ENCODE data around the gene DCTN4.

Gene DCTN4

GRCh38 chr5:150706776-150707390, 51.9 kb downstream of the DCTN4 start:
- H3K4me3 ChIP-seq (ENCODE audit: low read depth, low read length): no peak overlapping the region
- no peak for DNase-seq (ENCODE audit: low read depth)
- TF ChIP-seq, protein P1, sequence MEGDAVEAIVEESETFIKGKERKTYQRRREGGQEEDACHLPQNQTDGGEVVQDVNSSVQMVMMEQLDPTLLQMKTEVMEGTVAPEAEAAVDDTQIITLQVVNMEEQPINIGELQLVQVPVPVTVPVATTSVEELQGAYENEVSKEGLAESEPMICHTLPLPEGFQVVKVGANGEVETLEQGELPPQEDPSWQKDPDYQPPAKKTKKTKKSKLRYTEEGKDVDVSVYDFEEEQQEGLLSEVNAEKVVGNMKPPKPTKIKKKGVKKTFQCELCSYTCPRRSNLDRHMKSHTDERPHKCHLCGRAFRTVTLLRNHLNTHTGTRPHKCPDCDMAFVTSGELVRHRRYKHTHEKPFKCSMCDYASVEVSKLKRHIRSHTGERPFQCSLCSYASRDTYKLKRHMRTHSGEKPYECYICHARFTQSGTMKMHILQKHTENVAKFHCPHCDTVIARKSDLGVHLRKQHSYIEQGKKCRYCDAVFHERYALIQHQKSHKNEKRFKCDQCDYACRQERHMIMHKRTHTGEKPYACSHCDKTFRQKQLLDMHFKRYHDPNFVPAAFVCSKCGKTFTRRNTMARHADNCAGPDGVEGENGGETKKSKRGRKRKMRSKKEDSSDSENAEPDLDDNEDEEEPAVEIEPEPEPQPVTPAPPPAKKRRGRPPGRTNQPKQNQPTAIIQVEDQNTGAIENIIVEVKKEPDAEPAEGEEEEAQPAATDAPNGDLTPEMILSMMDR (IDR thresholded peaks at IDR 0.05; ENCODE audit: low read depth, low read length): no peak
- TF ChIP-seq MYC (IDR thresholded peaks at IDR 0.05; ENCODE audit: low read depth, low read length) (no peak), MAX (IDR thresholded peaks at IDR 0.05; ENCODE audit: low read depth, low read length) (no peak), POLR2A (IDR thresholded peaks at IDR 0.05; ENCODE audit: extremely low read depth, insufficient read length) (no peak)

- TF ChIP-seq, protein P1 (IDR thresholded peaks at IDR 0.05; ENCODE audit: low read depth, low read length): no peak
- TF ChIP-seq MYC (IDR thresholded peaks at IDR 0.05; ENCODE audit: low read depth, low read length) (no peak), POLR2A (IDR thresholded peaks at IDR 0.05; ENCODE audit: extremely low read depth, insufficient read length) (no peak), MAX (IDR thresholded peaks at IDR 0.05; ENCODE audit: low read depth, low read length) (no peak)
Measured at GRCh38 chr5:150703762-150704161, 55.1 kb downstream of the DCTN4 start.

DNA sequence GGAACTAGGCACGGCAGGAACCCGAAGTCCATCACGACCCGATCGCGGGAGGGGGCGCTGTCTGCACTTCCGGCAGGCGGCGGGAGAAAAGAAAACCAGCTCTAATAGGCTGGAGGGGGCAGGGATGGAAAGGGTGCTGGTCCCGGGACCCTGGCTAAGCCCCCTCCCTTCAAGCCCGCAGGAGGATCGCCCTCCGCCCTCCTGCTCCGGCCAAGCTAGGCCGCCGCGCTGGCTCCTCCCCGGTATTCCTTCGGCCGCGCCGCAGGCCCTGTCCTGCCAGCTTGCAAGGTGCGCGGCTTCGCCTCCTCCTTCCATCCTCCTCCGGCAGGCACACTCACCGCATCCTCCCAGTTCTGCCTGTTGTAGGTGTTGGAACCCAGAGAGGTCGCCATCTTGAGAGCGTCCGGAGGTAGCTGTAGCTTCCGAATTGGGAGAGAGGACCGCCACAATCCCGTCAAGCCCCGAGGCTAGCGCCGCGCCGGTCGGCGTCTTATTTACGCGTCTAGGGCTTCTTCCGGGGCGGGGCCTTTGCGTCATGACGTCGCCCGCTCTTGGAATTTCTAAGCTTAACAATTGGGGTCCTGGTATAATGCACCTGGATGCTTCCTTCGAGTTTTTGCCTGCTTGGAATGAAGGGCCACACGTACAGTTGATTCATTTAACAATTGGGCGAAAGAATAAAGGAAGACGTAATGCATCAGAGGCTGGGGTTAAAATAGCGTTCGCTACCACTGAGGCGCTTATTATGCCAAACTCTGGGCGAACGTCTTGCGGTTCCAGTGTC, 58.0 kb downstream of the DCTN4 start, which contains the start of gene RBM22:
RBM22 (minus strand) TSS at position 469 of the 784 bp plus-strand sequence; CDS start at position 392, 77 bp downstream.
- TF ChIP-seq MYC (IDR thresholded peaks at IDR 0.05; ENCODE audit: low read depth, low read length) (peak; percentile 56), MAX (IDR thresholded peaks at IDR 0.05; ENCODE audit: low read depth, low read length) (peak; percentile 30; the same call in 1 of the 2 replicates), POLR2A (IDR thresholded peaks at IDR 0.05; ENCODE audit: extremely low read depth, insufficient read length) (peak; percentile 81)
- TF ChIP-seq, protein P1 (IDR thresholded peaks at IDR 0.05; ENCODE audit: low read depth, low read length): peak; percentile 28
- peak within 1 kb of the TSS; percentile 100 for H3K4me3 ChIP-seq (ENCODE audit: low read depth, low read length)
- DNase-seq (ENCODE audit: low read depth): peak; percentile 91

More at GRCh38 chr5:150703762-150704161, 55.1 kb downstream of the DCTN4 start:
- H3K4me3 ChIP-seq (ENCODE audit: low read depth, low read length): no peak overlapping the region
- DNase-seq (ENCODE audit: low read depth): peak; percentile 69

DNA sequence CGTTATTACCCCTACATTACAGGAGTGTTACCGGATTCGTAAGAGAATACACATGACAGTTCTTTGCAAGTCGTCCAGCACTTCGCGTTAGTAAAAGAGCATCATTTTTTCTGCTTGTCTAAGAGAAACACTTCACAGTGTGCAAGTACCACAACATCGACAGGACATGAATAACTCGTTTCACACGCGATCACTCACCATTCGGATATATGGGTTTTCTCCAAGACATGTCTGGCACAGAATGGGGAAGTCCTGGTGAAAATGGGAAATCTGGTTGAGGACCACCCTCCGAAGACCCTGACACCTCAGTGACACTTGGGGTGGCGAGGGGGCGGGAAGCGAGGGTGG, 58.6 kb downstream of the DCTN4 start:
- H3K4me3 ChIP-seq (ENCODE audit: low read depth, low read length): peak overlapping the region; percentile 100
- TF ChIP-seq MAX (IDR thresholded peaks at IDR 0.05; ENCODE audit: low read depth, low read length) (no peak), MYC (IDR thresholded peaks at IDR 0.05; ENCODE audit: low read depth, low read length) (no peak)
- DNase-seq (ENCODE audit: low read depth): no peak

GRCh38 chr5:150694612-150695011, 64.2 kb downstream of the DCTN4 start:
- TF ChIP-seq, protein P1 (IDR thresholded peaks at IDR 0.05; ENCODE audit: low read depth, low read length): no peak
- no peak for TF ChIP-seq MYC (IDR thresholded peaks at IDR 0.05; ENCODE audit: low read depth, low read length)
- TF ChIP-seq MAX (IDR thresholded peaks at IDR 0.05; ENCODE audit: low read depth, low read length): no peak
- no peak for TF ChIP-seq POLR2A (IDR thresholded peaks at IDR 0.05; ENCODE audit: extremely low read depth, insufficient read length)
- H3K4me3 ChIP-seq (ENCODE audit: low read depth, low read length): no peak overlapping the region
- no peak for DNase-seq (ENCODE audit: low read depth)

DNA sequence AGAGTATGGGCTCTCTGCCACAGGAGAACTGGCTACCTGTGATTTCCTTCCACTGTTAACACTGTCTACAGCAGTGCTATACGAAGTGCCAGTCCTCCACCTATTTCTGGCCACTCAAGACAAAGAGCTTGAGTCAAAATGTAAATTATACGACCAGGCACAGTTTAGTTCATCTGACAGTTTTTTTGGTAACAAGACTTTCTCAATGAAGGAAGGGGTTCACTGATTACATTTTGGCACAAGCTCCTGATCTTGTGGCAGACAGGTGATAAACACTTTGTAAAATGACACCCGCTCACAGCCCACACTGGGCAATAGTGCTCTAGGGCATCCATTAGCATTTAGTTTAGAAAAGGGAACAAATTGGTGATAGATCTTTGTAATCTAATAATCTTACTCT, 66.5 kb downstream of the DCTN4 start:
- TF ChIP-seq POLR2A (IDR thresholded peaks at IDR 0.05; ENCODE audit: extremely low read depth, insufficient read length) (no peak), MAX (IDR thresholded peaks at IDR 0.05; ENCODE audit: low read depth, low read length) (no peak), MYC (IDR thresholded peaks at IDR 0.05; ENCODE audit: low read depth, low read length) (no peak)
- TF ChIP-seq, protein P1 (IDR thresholded peaks at IDR 0.05; ENCODE audit: low read depth, low read length): no peak
- H3K4me3 ChIP-seq (ENCODE audit: low read depth, low read length): no peak overlapping the region
- DNase-seq (ENCODE audit: low read depth): no peak
